AG04450 (cell line): ENCODE results near the gene PRKD3. TPM values are rescaled to one million over a fixed set of nuclear protein-coding genes. Genes with fewer than 3 reads are reported as not detected.

Experiments used
- CTCF ChIA-PET: fragments of 300-600, 350-600 bp; formaldehyde crosslinking; extraction: SDS; loops from one replicate; lab custom pipeline; 2022; ENCODE audit warnings: antibody characterized with exemption, inconsistent platforms; lab: Charles Lee
- POLR2A ChIA-PET: fragments of 350-600 bp; formaldehyde crosslinking; extraction: SDS; loops from one replicate; lab custom pipeline; 2021; ENCODE audit warnings: antibody characterized with exemption, inconsistent platforms; lab: Yijun Ruan, JAX
- DNase-seq: peaks from one replicate; pipeline ENCODE4 v3.0.0-alpha.2; 2011; ENCODE audit warnings: low read depth, low spot score
- H3K27ac ChIP-seq: one replicate; pipeline ENCODE4 v1.5.1; 2012; ENCODE audit warnings: low read depth, low read length, control low read depth
- H3K27me3 ChIP-seq: one replicate; pipeline ENCODE4 v1.6.0; 2012; ENCODE audit warnings: low read length; ENCODE audit not compliant: control insufficient read depth, insufficient read depth
- H3K4me3 ChIP-seq: 2 replicates; pipeline ENCODE4 v1.5.1; 2011; ENCODE audit warnings: mild to moderate bottlenecking, low read depth, low read length, control low read depth
- H3K9me3 ChIP-seq: 2 replicates; pipeline ENCODE4 v1.5.1; 2012; ENCODE audit warnings: low read length; ENCODE audit not compliant: control insufficient read depth, insufficient read depth
- polyA plus RNA-seq: library from polyadenylated mRNA; depleted of rRNA; stranded (reverse); fragments of >200 nt; gene quantifications from 2 replicates; pipeline ENCODE4 v1.2.3, GENCODE V29; 2011
- TF ChIP-seq, protein P1 (sequence below): IDR thresholded peaks from 2 replicates; pipeline ENCODE4 v1.5.1; 2011; ENCODE audit warnings: low read depth, low read length, control low read depth, inconsistent platforms

Gene PRKD3
- polyA plus RNA-seq, 1 experiment, result 49.5 TPM

DNA sequence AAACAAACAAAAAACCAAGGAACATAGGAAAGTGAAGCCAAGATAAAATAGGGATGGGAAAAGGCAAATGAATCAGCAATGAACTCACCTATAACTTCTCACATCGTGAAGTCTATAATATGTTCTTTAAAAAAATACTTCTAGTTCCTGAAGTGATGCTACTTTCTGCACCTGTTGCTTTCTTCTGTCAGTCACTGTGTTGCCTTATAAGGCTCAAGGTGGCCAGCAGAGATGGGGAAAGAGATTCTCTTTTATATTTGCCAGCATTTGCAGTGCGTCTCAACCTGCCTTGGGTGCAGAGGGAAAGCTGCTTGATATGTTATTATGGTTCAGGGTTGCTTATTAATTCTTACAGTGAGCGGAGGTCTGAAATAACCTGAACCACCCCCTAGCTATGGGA, 33.8 kb upstream of the PRKD3 start:
- no peaks in the 10 kb centered on the region for H3K9me3 ChIP-seq
- CTCF ChIA-PET, result no interaction called here
- POLR2A ChIA-PET, result no interaction called here
- H3K27ac ChIP-seq, result no peak overlapping the region
- TF ChIP-seq, protein P1, sequence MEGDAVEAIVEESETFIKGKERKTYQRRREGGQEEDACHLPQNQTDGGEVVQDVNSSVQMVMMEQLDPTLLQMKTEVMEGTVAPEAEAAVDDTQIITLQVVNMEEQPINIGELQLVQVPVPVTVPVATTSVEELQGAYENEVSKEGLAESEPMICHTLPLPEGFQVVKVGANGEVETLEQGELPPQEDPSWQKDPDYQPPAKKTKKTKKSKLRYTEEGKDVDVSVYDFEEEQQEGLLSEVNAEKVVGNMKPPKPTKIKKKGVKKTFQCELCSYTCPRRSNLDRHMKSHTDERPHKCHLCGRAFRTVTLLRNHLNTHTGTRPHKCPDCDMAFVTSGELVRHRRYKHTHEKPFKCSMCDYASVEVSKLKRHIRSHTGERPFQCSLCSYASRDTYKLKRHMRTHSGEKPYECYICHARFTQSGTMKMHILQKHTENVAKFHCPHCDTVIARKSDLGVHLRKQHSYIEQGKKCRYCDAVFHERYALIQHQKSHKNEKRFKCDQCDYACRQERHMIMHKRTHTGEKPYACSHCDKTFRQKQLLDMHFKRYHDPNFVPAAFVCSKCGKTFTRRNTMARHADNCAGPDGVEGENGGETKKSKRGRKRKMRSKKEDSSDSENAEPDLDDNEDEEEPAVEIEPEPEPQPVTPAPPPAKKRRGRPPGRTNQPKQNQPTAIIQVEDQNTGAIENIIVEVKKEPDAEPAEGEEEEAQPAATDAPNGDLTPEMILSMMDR, result no peak
- no peak for DNase-seq
- H3K27me3 ChIP-seq, result peaks cover 11% of the 10 kb centered on the region
- H3K4me3 ChIP-seq, result no peak overlapping the region

DNA sequence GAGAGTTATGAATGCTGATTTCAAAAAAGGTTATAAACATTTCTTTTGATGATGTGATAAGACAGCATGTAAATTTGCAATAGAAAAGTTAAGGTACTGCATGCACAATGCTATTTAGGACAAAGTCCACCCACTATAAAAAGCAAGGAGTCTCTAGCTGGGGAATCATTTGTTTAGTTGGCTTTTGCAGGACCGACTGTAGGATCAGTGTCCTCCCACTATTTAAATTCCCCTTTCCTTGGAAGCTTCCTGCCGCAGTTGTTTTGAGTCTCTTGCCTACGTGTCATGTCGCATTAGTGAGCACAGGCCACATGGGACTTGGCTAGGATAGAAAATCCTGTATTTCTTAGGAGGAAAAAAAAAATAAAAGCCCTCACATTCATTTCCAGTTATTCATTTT, 32.9 kb upstream of the PRKD3 start:
- CTCF ChIA-PET, result interaction anchor here (0.7 kb wide), 1 partner anchor 17 kb away, joined by 4 read pairs; no protein-coding TSS in a partner anchor
- no peak overlapping the region for H3K27ac ChIP-seq
- peaks cover 11% of the 10 kb centered on the region for H3K27me3 ChIP-seq
- POLR2A ChIA-PET, result interaction anchor here (0.7 kb wide), 2 partner anchors 15 to 100 kb away, joined by 4 to 5 read pairs; no protein-coding TSS in a partner anchor
- TF ChIP-seq, protein P1, result no peak
- DNase-seq, result no peak
- no peaks in the 10 kb centered on the region for H3K9me3 ChIP-seq
- no peak overlapping the region for H3K4me3 ChIP-seq

DNA sequence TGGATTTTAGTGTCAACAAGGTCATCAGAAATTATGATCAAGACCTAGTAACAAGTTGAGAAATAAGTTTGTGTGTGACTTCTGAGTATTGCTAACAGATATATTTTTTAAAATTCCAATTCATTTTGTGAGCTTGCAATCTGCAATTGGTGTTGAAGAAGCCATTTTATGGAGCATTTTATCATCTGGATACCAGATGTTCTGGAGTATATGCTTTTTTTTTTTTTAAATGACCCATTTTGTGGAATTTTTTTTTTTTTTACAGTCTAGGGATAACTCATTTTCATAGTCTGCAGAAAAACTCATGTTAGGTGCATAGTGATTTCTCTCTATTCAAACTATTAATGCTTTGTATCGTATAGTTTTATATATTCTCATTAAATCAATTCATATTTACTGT, 32.4 kb upstream of the PRKD3 start:
- TF ChIP-seq, protein P1, result no peak
- Histone ChIP-seq H3K9me3 (no peaks in the 10 kb centered on the region), H3K27me3 (peaks cover 11% of the 10 kb centered on the region), H3K4me3 (no peak overlapping the region), H3K27ac (no peak overlapping the region)
- CTCF ChIA-PET, result interaction anchor here (0.7 kb wide), 1 partner anchor 18 kb away, joined by 4 read pairs; no protein-coding TSS in a partner anchor
- DNase-seq, result no peak
- POLR2A ChIA-PET, result interaction anchor here (0.7 kb wide), 2 partner anchors 14 to 99 kb away, joined by 4 to 5 read pairs; no protein-coding TSS in a partner anchor

DNA sequence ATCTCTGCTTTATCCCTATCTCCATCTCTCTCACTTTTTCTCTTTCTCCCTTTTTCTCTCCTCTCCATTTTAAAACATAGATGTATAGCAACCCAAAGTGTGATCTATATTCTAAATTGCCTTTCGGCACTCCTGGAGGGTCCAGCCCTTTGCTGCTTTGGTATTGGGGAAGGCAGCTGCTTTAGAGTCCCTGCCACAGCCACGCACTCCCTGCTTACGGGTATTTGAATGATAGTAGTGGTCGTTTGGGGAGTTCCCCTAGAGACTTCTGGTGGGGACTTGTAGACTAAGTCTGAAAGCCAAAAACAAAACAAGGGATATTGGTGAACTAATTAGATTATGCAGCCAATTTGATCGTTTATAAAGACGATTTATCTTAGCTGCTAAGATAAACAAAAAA, 31.7 kb upstream of the PRKD3 start:
- TF ChIP-seq, protein P1, result no peak
- ChIA-PET POLR2A (no interaction called here), CTCF (no interaction called here)
- H3K27me3 ChIP-seq, result peaks cover 11% of the 10 kb centered on the region
- H3K4me3 ChIP-seq, result no peak overlapping the region
- H3K9me3 ChIP-seq, result no peaks in the 10 kb centered on the region
- no peak for DNase-seq
- H3K27ac ChIP-seq, result no peak overlapping the region

DNA sequence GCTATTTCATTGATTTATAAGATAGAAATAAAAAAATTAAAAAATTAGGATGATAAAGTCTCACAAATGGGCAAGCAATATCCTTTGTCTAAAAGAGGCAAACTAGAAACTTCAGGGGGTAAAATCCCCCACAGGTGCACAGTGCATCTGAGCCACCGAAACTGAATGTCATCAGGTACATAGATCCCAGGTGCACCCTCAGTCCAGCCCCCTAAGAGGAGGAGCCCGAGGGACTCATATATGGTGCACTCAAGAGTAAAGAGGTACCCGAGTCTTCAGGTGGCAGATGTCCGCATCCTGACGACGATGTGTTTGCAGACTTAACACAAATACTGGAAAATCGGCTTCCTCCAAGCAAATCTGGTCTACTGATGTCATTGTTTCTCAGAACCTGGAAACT, 31.1 kb upstream of the PRKD3 start:
- Histone ChIP-seq H3K27me3 (peaks cover 11% of the 10 kb centered on the region), H3K4me3 (no peak overlapping the region), H3K27ac (no peak overlapping the region), H3K9me3 (no peaks in the 10 kb centered on the region)
- DNase-seq, result no peak
- ChIA-PET POLR2A (no interaction called here), CTCF (no interaction called here)
- TF ChIP-seq, protein P1, result no peak
